Dedifferentiated amniotic fluid mesenchymal stem cell (primary cell): ENCODE measurements around the gene PRKG1.

Source experiments
- DNase-seq: peaks from one replicate; pipeline ENCODE4 v3.0.0-alpha.2; 2016; ENCODE audit errors: extremely low spot score

PRKG1 gene

DNA sequence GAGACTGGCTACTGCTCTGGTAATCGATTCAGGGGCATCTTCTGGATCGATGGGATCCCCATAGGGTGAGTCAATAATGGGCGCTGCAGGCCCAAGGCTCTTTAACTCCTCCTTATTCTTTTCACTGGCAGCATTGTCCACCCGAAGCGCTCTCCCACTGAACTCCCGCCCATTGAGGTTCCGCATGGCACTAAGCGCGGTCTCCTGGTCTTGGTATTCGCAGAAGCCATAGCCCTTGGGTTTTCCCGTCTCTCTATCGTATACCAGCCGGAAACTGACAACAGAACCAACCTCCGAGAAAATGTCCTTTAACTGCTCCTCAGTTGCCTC is 624.8 kb downstream of the PRKG1 start:
- DNase-seq: no peak

- DNase-seq: peak; percentile 95
Measured at GRCh38 chr10:51699475-51700227, 625.4 kb downstream of the PRKG1 start, which contains the start of gene CSTF2T. Gene CSTF2T (minus strand): TSS chr10:51699595. CDS start chr10:51699549, 46 bp downstream.

DNA sequence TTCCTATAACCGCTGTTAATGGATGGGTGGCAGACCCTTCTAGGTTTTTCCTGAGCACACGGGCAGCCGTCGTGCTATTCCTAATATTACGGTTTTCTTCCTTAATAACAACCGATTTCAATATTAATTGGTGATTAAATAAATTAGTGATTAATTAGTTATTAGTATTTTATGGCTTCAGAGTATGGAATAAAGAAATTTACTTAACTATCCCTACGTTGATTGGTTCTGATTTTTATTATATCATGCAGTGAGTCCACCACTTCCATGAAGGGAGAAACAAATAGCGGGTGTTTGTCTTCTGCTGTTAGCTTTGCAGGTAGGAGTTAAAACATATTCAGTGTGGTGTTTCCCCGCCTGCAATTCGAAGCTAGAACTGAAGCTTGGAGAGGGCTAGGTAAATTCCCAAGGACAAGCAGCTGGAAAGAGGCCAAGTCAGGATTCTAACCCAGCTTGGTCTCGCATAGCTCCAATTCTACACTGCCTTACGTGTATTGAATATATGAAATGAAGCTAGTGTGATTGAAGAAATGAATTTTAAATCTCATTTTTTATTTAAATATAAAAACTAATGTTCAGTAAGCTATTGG is 626.0 kb downstream of the PRKG1 start:
- DNase-seq: no peak

- no peak for DNase-seq
Measured at GRCh38 chr10:51705774-51706173, 631.5 kb downstream of the PRKG1 start.

- peak; percentile 87 for DNase-seq
Measured at GRCh38 chr10:51706225-51706624, 631.9 kb downstream of the PRKG1 start.

- no peak for DNase-seq
Measured at GRCh38 chr10:51707392-51707791, 633.1 kb downstream of the PRKG1 start.

DNA sequence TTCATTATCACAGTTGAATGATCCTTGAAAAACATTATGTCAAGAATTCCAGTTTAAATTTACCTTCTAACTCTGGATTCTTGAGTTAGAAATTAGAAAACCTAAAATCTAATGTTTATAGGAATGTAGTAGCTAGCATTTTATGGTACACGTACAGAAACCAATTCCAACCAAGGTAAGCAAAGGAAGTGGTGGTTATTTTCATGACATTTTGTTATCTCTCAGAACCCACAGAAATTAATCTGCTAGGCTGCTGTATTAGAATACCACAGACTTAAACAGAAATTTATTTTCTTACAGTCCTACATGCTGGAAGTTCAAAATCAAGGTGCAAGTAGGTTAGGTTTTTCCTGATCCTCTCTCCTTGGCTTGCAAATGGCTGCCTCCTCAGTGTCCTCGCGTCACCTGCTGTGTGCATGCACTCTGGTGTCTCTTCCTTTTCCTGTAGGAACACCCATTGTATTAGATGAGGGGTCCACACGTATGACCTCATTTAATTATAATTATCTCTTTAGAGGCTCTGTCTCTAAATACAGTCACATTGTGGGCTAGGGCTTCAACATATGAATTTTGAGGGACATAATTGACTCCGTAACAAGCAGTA is 633.6 kb downstream of the PRKG1 start:
- no peak for DNase-seq

GRCh38 chr10:51708609-51709008 is 634.3 kb downstream of the PRKG1 start:
- DNase-seq: no peak

- DNase-seq: no peak
Measured at GRCh38 chr10:51709324-51709972, 635.2 kb downstream of the PRKG1 start.

- DNase-seq: no peak
Measured at GRCh38 chr10:51711519-51711891, 637.2 kb downstream of the PRKG1 start.

GRCh38 chr10:51716981-51717380 is 642.7 kb downstream of the PRKG1 start:
- DNase-seq: no peak

- peak; percentile 20 for DNase-seq
Measured at GRCh38 chr10:51718804-51719291, 644.6 kb downstream of the PRKG1 start.

GRCh38 chr10:51724038-51724437 is 649.8 kb downstream of the PRKG1 start:
- DNase-seq: no peak

DNA sequence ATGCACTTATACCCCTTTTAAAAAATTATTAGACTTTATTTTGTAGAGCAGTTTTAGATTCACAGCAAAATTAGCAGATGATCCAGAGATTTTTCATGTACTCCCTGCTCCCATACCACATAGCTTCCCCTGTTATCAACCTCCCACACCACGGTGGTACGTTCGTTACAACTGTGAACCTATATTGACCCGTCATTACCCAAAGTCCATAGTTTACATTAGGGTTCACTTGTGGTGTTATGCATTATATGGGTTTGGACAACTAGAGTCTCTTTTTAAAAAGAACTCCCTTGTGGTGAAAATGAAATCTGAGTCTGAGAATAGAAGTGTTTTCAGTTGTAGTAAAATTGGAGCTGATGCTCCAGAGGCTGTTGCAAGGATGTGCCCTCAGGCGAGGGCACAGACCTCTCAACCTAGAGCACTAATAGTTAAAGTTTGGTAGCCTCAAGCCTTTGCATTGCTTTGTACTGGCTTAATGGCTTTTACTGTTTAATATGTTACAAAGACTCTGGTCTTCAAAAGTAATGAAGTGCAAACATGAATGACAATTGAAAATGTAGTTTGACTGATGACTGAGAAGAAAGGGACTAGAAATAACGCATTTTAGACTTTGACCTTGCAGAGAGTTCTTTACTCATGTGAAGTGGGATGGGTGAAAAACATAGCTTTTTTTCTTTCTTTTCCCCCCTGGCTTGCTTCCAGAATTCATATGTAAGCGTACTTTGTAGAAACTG is 655.7 kb downstream of the PRKG1 start:
- DNase-seq: no peak

DNA sequence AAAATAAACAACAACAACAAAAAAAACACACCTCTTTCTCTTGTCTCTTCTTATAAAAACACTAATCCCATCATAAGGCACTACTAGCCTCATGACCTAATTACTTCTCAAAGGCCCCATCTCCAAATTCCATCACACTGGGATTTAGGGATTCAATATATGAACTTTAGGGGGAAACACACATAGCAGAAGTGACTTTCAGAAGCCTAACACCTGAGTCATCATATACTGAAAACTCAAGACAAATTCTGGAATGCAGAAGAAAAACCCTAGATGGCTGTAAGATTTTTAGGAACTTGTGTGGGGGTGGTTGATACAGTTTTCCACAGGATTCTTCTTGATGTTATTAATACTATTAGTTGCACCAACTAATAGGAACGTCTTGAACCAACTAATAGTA is 658.8 kb downstream of the PRKG1 start:
- DNase-seq: peak; percentile 44

DNA sequence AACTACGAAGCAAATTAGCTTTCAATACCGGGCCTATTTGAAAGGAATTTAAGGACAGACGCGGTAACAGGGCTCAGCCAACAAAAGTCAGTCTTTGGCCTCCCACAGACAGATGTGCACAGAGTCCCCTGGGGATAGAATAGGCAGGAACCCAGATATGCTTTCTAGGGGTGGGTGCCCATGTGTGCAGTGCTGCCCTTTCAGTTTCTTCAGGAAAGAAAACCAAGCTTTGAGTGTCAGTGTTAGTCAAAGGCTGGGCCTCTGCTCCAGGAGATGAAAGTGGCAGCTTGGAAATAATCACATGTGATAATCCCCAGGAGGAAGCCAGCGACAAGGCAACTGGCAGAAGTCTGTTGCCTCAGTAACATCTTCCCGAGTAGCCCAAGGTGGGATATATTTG is 668.9 kb downstream of the PRKG1 start:
- DNase-seq: no peak

DNA sequence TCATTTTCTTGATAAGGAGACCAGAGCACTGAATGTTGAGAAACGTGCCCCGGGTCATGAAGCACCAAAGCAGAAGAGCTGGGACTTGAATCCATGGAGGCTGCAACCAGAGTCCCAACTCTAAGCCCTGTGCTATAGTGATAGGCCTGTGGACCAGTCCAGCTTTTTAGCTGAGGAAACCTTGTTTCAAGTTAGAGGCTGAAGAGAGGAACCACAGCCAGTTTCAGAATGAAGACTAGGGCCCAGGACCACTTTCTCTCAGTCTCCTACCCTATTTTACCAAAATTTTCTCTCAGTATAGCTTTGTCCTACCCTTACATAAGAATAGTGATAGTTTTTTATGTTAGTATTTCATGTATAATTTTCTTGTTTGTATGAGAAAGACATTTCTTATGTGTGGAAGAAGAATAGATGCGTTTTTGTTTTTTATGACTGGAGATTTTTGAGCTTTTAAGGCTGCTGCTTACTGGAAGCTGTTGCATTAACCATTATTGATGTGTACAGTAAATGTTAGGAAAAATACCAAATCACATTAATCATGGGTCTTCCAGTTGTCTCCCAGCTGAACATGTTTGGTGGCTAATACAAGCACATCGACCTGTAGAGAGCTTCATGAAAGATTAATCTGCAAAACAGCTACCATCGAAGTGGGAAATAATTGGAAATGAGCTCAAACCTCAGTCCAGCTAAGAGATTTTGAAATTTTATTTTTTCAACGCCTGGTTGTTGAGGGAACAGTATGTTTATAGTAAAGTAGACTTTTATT is 670.1 kb downstream of the PRKG1 start:
- DNase-seq: no peak

GRCh38 chr10:51745397-51745796 is 671.1 kb downstream of the PRKG1 start:
- no peak for DNase-seq

DNA sequence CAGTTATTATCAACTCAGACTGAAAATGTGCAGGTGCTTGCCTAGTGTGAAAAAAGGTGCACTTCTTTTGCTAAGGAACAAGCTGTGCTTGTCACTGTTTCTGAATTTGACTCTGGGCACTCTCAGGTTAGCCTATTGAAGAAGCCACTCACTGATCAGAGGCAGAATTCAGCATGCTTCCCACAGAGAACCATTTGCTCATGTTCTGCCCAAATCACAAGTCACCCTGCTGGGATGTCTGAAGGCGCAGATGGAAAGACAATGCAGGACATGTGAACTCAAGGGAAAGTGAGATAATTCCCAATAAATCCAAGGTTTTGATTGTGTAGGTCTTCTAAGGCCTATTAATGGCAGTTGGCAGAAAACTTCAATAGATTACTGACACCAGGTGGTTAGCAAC is 672.9 kb downstream of the PRKG1 start:
- no peak for DNase-seq

- DNase-seq: no peak
Measured at GRCh38 chr10:51748959-51749358, 674.7 kb downstream of the PRKG1 start.

DNA sequence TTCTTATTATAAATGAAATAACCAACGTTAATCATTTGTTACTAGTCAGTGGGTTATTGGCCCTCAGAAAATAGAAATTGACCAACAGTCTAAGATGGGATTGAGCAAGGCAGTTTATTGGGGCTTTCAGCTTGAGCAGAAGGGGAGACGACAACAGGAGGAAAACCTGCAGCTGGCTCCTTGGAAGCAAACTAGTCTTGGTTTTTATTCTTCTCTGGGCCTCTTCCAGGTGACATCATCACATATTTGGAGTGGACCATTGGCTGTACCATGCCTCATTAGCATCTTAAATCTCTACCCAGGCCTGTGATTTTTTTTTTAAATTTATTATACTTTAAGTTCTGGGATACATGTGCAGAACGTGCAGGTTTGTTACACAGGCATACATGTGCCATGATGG is 684.1 kb downstream of the PRKG1 start:
- DNase-seq: no peak
